ENCODE measurements around the gene GPX4. TPM values are rescaled to one million over a fixed set of nuclear protein-coding genes. Genes with fewer than 3 reads are reported as not detected.

The GPX4 gene
- total RNA-seq, 4 donors from 2014 or later = 338 to 386 (median 375) TPM

DNA sequence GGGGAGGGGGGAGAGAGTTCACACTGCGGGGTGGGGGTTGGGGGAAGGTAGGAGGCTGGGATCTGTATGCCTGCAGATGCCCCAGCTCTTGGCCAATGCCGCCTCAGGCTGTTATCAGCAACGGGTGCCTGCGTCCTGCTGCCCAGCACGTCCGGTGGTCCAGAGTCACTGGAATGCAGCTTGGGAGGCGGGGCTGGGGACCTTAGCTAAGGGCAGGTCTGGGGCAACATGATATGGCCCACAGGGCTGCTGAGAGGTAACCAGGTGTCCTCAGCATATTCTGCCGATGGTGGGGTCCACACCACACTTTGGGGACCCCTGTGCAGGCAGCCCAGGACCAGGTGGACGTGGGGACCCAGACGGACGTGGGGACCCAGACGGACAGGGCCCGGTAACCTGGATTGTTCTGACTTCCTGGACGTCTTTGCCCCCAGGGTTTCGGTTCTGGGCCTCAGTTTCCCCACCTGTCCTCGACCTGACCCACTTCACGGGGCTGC lies 37.5 kb upstream of the GPX4 start:
- Histone ChIP-seq H3K27ac (replicated peaks in 1 of 4) (no peak overlapping the region), H3K4me1 (peaks cover 22 to 64% (median 52%) of the 10 kb centered on the region in 4 donors), H3K4me3 (peak overlapping the region; percentile 48 to 60 (median 50)), H3K27me3 (peaks cover 15 to 72% (median 49%) of the 10 kb centered on the region in 4 donors), H3K36me3 (no peaks in the 10 kb centered on the region), H3K9me3 (no peaks in the 10 kb centered on the region)
- 40% methylated on average over 10 of the region's 17 CpGs for WGBS
- no peak for DNase-seq (ENCODE audit: extremely low spot score)
- intact Hi-C loops (cut with DNase I) = no loop called here
- TF ChIP-seq POLR2A (IDR thresholded peaks at IDR 0.05; ENCODE audit: low read depth) = no peak
- TF ChIP-seq EP300 (IDR thresholded peaks at IDR 0.05) = no peak
- TF ChIP-seq POLR2AphosphoS5 (IDR thresholded peaks at IDR 0.05) = no peak
- TF ChIP-seq, protein P1, sequence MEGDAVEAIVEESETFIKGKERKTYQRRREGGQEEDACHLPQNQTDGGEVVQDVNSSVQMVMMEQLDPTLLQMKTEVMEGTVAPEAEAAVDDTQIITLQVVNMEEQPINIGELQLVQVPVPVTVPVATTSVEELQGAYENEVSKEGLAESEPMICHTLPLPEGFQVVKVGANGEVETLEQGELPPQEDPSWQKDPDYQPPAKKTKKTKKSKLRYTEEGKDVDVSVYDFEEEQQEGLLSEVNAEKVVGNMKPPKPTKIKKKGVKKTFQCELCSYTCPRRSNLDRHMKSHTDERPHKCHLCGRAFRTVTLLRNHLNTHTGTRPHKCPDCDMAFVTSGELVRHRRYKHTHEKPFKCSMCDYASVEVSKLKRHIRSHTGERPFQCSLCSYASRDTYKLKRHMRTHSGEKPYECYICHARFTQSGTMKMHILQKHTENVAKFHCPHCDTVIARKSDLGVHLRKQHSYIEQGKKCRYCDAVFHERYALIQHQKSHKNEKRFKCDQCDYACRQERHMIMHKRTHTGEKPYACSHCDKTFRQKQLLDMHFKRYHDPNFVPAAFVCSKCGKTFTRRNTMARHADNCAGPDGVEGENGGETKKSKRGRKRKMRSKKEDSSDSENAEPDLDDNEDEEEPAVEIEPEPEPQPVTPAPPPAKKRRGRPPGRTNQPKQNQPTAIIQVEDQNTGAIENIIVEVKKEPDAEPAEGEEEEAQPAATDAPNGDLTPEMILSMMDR (IDR thresholded peaks at IDR 0.05) = no peak

GRCh38 chr19:1066748-1067340 lies 37.0 kb upstream of the GPX4 start, which contains the start of gene ARHGAP45:
Gene ARHGAP45 (plus strand): TSS chr19:1067167. CDS start chr19:1067406, 239 bp downstream.
- H3K36me3 ChIP-seq = no peaks in the 10 kb centered on the region
- 15% methylated on average over 13 of the region's 61 CpGs for WGBS
- TF ChIP-seq POLR2A (IDR thresholded peaks at IDR 0.05; ENCODE audit: low read depth) (no peak), POLR2AphosphoS5 (IDR thresholded peaks at IDR 0.05) (no peak), EP300 (IDR thresholded peaks at IDR 0.05) (no peak)
- TF ChIP-seq, protein P1 (IDR thresholded peaks at IDR 0.05) = no peak
- H3K4me3 ChIP-seq = peak within 1 kb of the TSS; percentile 48 to 60 (median 50)
- H3K9me3 ChIP-seq = no peaks in the 10 kb centered on the region
- H3K27me3 ChIP-seq = peaks cover 15 to 78% (median 51%) of the 10 kb centered on the region in 4 donors
- intact Hi-C loops (cut with DNase I) = no loop called here
- H3K4me1 ChIP-seq = peaks cover 22 to 69% (median 58%) of the 10 kb centered on the region in 4 donors
- peak within 1 kb of the TSS in 3 of 4 donors; percentile 28 to 63 (median 57) for H3K27ac ChIP-seq (replicated peaks in 1 of 4)
- no peak for DNase-seq (ENCODE audit: extremely low spot score)

GRCh38 chr19:1067341-1067957 lies 36.3 kb upstream of the GPX4 start:
- no peak for DNase-seq (ENCODE audit: extremely low spot score)
- no peaks in the 10 kb centered on the region for H3K9me3 ChIP-seq
- TF ChIP-seq POLR2A (IDR thresholded peaks at IDR 0.05; ENCODE audit: low read depth) = no peak
- no peak for TF ChIP-seq POLR2AphosphoS5 (IDR thresholded peaks at IDR 0.05)
- TF ChIP-seq EP300 (IDR thresholded peaks at IDR 0.05) = no peak
- TF ChIP-seq, protein P1 (IDR thresholded peaks at IDR 0.05) = no peak
- H3K36me3 ChIP-seq = no peaks in the 10 kb centered on the region
- H3K27me3 ChIP-seq = peaks cover 15 to 84% (median 51%) of the 10 kb centered on the region in 4 donors
- peaks cover 22 to 71% (median 58%) of the 10 kb centered on the region in 4 donors for H3K4me1 ChIP-seq
- peak overlapping the region in 3 of 4 donors; percentile 28 to 63 (median 57) for H3K27ac ChIP-seq (replicated peaks in 1 of 4)
- intact Hi-C loops (cut with DNase I) = no loop called here
- WGBS = 0% methylated on average over 7 of the region's 38 CpGs
- peak overlapping the region; percentile 48 to 60 (median 50) for H3K4me3 ChIP-seq

GRCh38 chr19:1068009-1069001 lies 35.5 kb upstream of the GPX4 start:
- peak overlapping the region; percentile 48 to 60 (median 50) for H3K4me3 ChIP-seq
- no peak for DNase-seq (ENCODE audit: extremely low spot score)
- WGBS = 70% methylated on average over 32 of the region's 45 CpGs
- peak overlapping the region in 3 of 4 donors; percentile 28 to 63 (median 57) for H3K27ac ChIP-seq (replicated peaks in 1 of 4)
- H3K27me3 ChIP-seq = peaks cover 15 to 92% (median 51%) of the 10 kb centered on the region in 4 donors
- H3K4me1 ChIP-seq = peaks cover 22 to 71% (median 58%) of the 10 kb centered on the region in 4 donors
- no peaks in the 10 kb centered on the region for H3K9me3 ChIP-seq
- TF ChIP-seq POLR2AphosphoS5 (IDR thresholded peaks at IDR 0.05) (no peak), EP300 (IDR thresholded peaks at IDR 0.05) (no peak)
- TF ChIP-seq, protein P1 (IDR thresholded peaks at IDR 0.05) = no peak
- H3K36me3 ChIP-seq = no peaks in the 10 kb centered on the region
- intact Hi-C loops (cut with DNase I) = no loop called here
